ENCODE data around the gene RYR3.

RYR3 gene

GRCh38 chr15:33322091-33322490, 11.3 kb downstream of the RYR3 start:
- DNase-seq: no peak

GRCh38 chr15:33324609-33325008, 13.8 kb downstream of the RYR3 start:
- no peak for DNase-seq

GRCh38 chr15:33326908-33327307, 16.1 kb downstream of the RYR3 start:
- no peak for DNase-seq

GRCh38 chr15:33328106-33328505, 17.3 kb downstream of the RYR3 start:
- DNase-seq: no peak

GRCh38 chr15:33329457-33329856, 18.7 kb downstream of the RYR3 start:
- DNase-seq: no peak

GRCh38 chr15:33330931-33331330, 20.2 kb downstream of the RYR3 start:
- no peak for DNase-seq

GRCh38 chr15:33341953-33342352, 31.2 kb downstream of the RYR3 start:
- no peak for DNase-seq

GRCh38 chr15:33343275-33343674, 32.5 kb downstream of the RYR3 start:
- DNase-seq: no peak

GRCh38 chr15:33344111-33344510, 33.3 kb downstream of the RYR3 start:
- DNase-seq: no peak

GRCh38 chr15:33344530-33344929, 33.8 kb downstream of the RYR3 start:
- no peak for DNase-seq

GRCh38 chr15:33354411-33354810, 43.6 kb downstream of the RYR3 start:
- no peak for DNase-seq

GRCh38 chr15:33357845-33358244, 47.1 kb downstream of the RYR3 start:
- DNase-seq: no peak

- no peak for DNase-seq
These were observed 47.5 kb downstream of the RYR3 start for GRCh38 chr15:33358306-33358705.

GRCh38 chr15:33360886-33361285, 50.1 kb downstream of the RYR3 start:
- no peak for DNase-seq

- no peak for DNase-seq
These were observed 59.3 kb downstream of the RYR3 start for GRCh38 chr15:33369941-33370622.

- no peak for DNase-seq
These were observed 59.9 kb downstream of the RYR3 start for GRCh38 chr15:33370623-33371020.

GRCh38 chr15:33371159-33371558, 60.4 kb downstream of the RYR3 start:
- DNase-seq: no peak

- no peak for DNase-seq
These were observed 63.6 kb downstream of the RYR3 start for GRCh38 chr15:33374226-33374914.

- DNase-seq: no peak
These were observed 64.5 kb downstream of the RYR3 start for GRCh38 chr15:33375236-33375635.

GRCh38 chr15:33377204-33377603, 66.4 kb downstream of the RYR3 start:
- no peak for DNase-seq

GRCh38 chr15:33378866-33379480, 68.2 kb downstream of the RYR3 start:
- DNase-seq: no peak

- no peak for DNase-seq
These were observed 69.6 kb downstream of the RYR3 start for GRCh38 chr15:33380406-33380805.

GRCh38 chr15:33382491-33382890, 71.7 kb downstream of the RYR3 start:
- DNase-seq: no peak

- DNase-seq: no peak
These were observed 73.5 kb downstream of the RYR3 start for GRCh38 chr15:33384307-33384706.
